BE2C (cell line): ENCODE results near the gene SFPQ. TPM values are rescaled to one million over a fixed set of nuclear protein-coding genes. Genes with fewer than 3 reads are reported as not detected.
"Not testable (repeated sequence)": the region's sequence is repeated elsewhere in the genome, so short reads cannot be mapped to it uniquely, and the experiment has no call there.

Experiments
- DNase-seq: peaks from one replicate; pipeline ENCODE4 v3.0.0-alpha.2; 2020
- H3K27me3 ChIP-seq: fragments of 250-450 bp; sonication (Bioruptor Pico); 2 replicates; pipeline ENCODE4 v1.5.1; 2020; ENCODE audit warnings: mild to moderate bottlenecking
- H3K36me3 ChIP-seq: fragments of 250-450 bp; sonication (Bioruptor Pico); 2 replicates; pipeline ENCODE4 v1.5.1; 2020; ENCODE audit warnings: mild to moderate bottlenecking
- H3K4me1 ChIP-seq: fragments of 250-450 bp; sonication (Bioruptor Pico); 2 replicates; pipeline ENCODE4 v1.5.1; 2020
- H3K4me3 ChIP-seq: 2 replicates; pipeline ENCODE4 v1.5.1; 2011; ENCODE audit warnings: low read depth, low read length
- H3K9me3 ChIP-seq: fragments of 250-450 bp; sonication (Bioruptor Pico); 2 replicates; pipeline ENCODE4 v1.5.1; 2020
- polyA plus RNA-seq: library from polyadenylated mRNA; unstranded; fragments of >200 nt; gene quantifications from one replicate; pipeline ENCODE4 v1.2.1, GENCODE V29; 2012; ENCODE audit warnings: low read depth, missing spikeins; ENCODE audit not compliant: insufficient read length, insufficient read depth
- TF ChIP-seq, protein P1 (sequence below): IDR thresholded peaks from 2 replicates; pipeline ENCODE4 v1.5.1; 2012; ENCODE audit warnings: mild to moderate bottlenecking, low read depth, low read length

Gene SFPQ
- polyA plus RNA-seq: 234 TPM

GRCh38 chr1:35192853-35193664, at the start of gene SFPQ:
Gene SFPQ, minus strand, starts transcription at chr1:35193145. Its CDS starts 96 bp downstream, at chr1:35193049.
- TF ChIP-seq, protein P1, sequence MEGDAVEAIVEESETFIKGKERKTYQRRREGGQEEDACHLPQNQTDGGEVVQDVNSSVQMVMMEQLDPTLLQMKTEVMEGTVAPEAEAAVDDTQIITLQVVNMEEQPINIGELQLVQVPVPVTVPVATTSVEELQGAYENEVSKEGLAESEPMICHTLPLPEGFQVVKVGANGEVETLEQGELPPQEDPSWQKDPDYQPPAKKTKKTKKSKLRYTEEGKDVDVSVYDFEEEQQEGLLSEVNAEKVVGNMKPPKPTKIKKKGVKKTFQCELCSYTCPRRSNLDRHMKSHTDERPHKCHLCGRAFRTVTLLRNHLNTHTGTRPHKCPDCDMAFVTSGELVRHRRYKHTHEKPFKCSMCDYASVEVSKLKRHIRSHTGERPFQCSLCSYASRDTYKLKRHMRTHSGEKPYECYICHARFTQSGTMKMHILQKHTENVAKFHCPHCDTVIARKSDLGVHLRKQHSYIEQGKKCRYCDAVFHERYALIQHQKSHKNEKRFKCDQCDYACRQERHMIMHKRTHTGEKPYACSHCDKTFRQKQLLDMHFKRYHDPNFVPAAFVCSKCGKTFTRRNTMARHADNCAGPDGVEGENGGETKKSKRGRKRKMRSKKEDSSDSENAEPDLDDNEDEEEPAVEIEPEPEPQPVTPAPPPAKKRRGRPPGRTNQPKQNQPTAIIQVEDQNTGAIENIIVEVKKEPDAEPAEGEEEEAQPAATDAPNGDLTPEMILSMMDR: no peak
- H3K4me3 ChIP-seq: peak within 1 kb of the TSS; percentile 97
- H3K9me3 ChIP-seq: no peaks in the 10 kb centered on the region
- no peaks in the 10 kb centered on the region for H3K27me3 ChIP-seq
- H3K4me1 ChIP-seq: no peaks in the 10 kb centered on the region
- DNase-seq: peak; percentile 90
- H3K36me3 ChIP-seq: peaks cover 45% of the 10 kb centered on the region

- H3K36me3 ChIP-seq: not testable (repeated sequence)
Measured at GRCh38 chr1:35236772-35237171, 43.8 kb upstream of the SFPQ start.

DNA sequence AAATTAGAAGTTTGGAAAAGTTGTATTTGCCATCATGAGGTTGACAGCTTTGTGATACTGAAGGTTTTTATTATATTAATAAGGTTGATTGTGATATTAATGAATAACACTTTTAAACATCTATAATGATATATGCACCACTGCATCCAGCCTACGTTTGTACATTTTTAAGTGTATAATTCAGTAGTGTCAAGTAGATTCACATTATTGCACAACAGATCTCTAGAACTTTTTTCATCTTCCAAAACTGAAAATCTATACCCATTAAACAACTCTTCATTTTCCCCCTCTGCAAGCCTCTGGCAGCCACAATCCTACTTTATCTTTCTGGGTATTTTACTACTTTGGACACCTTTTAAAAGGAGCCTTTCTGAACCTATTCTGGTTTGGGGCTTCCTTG, 38.3 kb upstream of the SFPQ start:
- Histone ChIP-seq H3K36me3 (no peaks in the 10 kb centered on the region), H3K9me3 (no peaks in the 10 kb centered on the region), H3K4me3 (no peak overlapping the region), H3K27me3 (no peaks in the 10 kb centered on the region), H3K4me1 (no peaks in the 10 kb centered on the region)
- DNase-seq: no peak
- TF ChIP-seq, protein P1: no peak

More at GRCh38 chr1:35236772-35237171, 43.8 kb upstream of the SFPQ start:
- DNase-seq, H3K9me3 ChIP-seq, H3K4me1 ChIP-seq, H3K27me3 ChIP-seq, H3K4me3 ChIP-seq: not testable (repeated sequence)

GRCh38 chr1:35229587-35230360, 36.8 kb upstream of the SFPQ start:
- Histone ChIP-seq H3K4me1 (no peaks in the 10 kb centered on the region), H3K4me3 (no peak overlapping the region), H3K27me3 (no peaks in the 10 kb centered on the region), H3K36me3 (no peaks in the 10 kb centered on the region), H3K9me3 (no peaks in the 10 kb centered on the region)
- TF ChIP-seq, protein P1: no peak
- DNase-seq: no peak

- no peaks in the 10 kb centered on the region for H3K9me3 ChIP-seq
- H3K36me3 ChIP-seq: no peaks in the 10 kb centered on the region
- H3K27me3 ChIP-seq: no peaks in the 10 kb centered on the region
- H3K4me1 ChIP-seq: no peaks in the 10 kb centered on the region
- H3K4me3 ChIP-seq: no peak overlapping the region
- DNase-seq: no peak
- TF ChIP-seq, protein P1: no peak
Measured at GRCh38 chr1:35226546-35226945, 33.6 kb upstream of the SFPQ start.

GRCh38 chr1:35223084-35223630, 30.2 kb upstream of the SFPQ start:
- H3K36me3 ChIP-seq: no peaks in the 10 kb centered on the region

More at GRCh38 chr1:35223084-35223630, 30.2 kb upstream of the SFPQ start:
- Histone ChIP-seq H3K27me3 (no peaks in the 10 kb centered on the region), H3K4me3 (no peak overlapping the region), H3K4me1 (no peaks in the 10 kb centered on the region), H3K9me3 (no peaks in the 10 kb centered on the region)
- DNase-seq: no peak
- TF ChIP-seq, protein P1: no peak
